Subcutaneous adipose tissue (tissue), 4 donors: ENCODE results near the gene PDCD1. TPM values are rescaled to one million over a fixed set of nuclear protein-coding genes. Genes with fewer than 3 reads are reported as not detected.

Experiments used
- CTCF ChIP-seq: fragments of 450-650 bp; IDR thresholded peaks from one replicate; pipeline ENCODE4 v1.5.1; 2016; ENCODE audit warnings: low read depth, mild to moderate bottlenecking, control low read depth, antibody characterized with exemption, moderate library complexity
- total RNA-seq, 4 donors: library from RNA; depleted of rRNA; stranded (reverse); fragments of >200 nt; gene quantifications; one replicate each; pipeline ENCODE4 v1.1.0, GENCODE V29; 2016

The PDCD1 gene
- total RNA-seq, 4 donors from 2014 or later: 0.44 to 0.57 (median 0.51) TPM; not detected in 1

- no peak for TF ChIP-seq CTCF
These were observed 8.8 kb downstream of the PDCD1 start for GRCh38 chr2:241849616-241850543.

- TF ChIP-seq CTCF: no peak
These were observed 9.7 kb downstream of the PDCD1 start for GRCh38 chr2:241848761-241849615.

GRCh38 chr2:241846406-241846805, 12.3 kb downstream of the PDCD1 start:
- no peak for TF ChIP-seq CTCF

- no peak for TF ChIP-seq CTCF
These were observed 13.7 kb downstream of the PDCD1 start for GRCh38 chr2:241844831-241845578.

- no peak for TF ChIP-seq CTCF
These were observed 14.5 kb downstream of the PDCD1 start for GRCh38 chr2:241844066-241844728.

GRCh38 chr2:241843321-241844065, 15.2 kb downstream of the PDCD1 start:
- no peak for TF ChIP-seq CTCF
